ENCODE data around the gene ERCC1.

ERCC1 gene

DNA sequence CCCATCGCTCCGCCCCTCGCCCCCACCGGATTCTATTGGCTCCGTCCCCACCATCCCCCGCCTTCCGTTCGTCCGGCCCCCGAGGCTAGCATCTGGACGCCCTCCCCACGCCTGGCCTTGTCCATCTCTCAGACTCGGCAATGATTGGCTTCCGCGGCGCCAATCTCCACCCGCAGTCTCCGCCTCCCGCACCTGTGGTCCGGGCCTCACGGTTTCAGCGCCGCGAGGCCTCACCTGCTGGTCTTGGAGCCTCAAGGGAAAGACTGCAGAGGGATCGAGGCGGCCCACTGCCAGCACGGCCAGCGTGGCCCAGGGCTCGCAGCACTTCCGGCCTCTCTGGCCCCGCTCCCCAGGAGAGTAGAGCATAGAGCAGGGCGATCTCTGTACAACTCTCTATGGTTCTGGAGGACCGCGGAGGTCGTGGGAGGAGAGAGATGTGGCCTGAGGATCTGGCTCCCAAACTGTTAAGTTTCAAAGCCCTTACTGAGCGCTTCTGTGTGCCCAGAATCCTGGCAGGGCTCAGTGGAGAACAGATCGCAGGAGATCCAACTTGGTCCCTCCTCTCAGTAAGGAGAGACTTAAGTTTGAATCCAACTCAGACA is at the start of gene ERCC1:
Gene ERCC1 (minus strand): TSS at position 329 of the 602 bp plus-strand sequence. CDS start 543 bp downstream, outside the sequence.
- peak; percentile 82 for DNase-seq

DNA sequence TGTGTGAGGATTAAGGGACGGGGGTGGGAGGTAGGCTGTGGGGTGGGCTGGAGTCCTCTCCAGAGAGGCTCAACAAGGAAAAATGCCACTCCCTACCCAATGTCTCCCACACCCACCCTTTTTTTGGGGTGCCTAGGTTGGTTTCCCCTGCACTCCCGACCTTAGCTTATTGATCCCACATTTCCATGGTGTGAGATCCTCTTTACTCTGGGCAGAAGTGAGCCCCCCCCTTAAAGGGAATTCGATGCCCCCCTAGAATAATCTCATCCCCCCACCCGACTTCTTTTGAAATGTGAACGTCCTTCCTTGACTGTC is 49.6 kb upstream of the ERCC1 start:
- DNase-seq = no peak

DNA sequence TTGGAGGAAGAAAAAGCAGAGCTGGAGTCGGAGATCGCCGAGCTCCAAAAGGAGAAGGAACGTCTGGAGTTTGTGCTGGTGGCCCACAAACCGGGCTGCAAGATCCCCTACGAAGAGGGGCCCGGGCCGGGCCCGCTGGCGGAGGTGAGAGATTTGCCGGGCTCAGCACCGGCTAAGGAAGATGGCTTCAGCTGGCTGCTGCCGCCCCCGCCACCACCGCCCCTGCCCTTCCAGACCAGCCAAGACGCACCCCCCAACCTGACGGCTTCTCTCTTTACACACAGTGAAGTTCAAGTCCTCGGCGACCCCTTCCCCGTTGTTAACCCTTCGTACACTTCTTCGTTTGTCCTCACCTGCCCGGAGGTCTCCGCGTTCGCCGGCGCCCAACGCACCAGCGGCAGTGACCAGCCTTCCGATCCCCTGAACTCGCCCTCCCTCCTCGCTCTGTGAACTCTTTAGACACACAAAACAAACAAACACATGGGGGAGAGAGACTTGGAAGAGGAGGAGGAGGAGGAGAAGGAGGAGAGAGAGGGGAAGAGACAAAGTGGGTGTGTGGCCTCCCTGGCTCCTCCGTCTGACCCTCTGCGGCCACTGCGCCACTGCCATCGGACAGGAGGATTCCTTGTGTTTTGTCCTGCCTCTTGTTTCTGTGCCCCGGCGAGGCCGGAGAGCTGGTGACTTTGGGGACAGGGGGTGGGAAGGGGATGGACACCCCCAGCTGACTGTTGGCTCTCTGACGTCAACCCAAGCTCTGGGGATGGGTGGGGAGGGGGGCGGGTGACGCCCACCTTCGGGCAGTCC is 49.0 kb upstream of the ERCC1 start:
- DNase-seq = peak; percentile 19

DNA sequence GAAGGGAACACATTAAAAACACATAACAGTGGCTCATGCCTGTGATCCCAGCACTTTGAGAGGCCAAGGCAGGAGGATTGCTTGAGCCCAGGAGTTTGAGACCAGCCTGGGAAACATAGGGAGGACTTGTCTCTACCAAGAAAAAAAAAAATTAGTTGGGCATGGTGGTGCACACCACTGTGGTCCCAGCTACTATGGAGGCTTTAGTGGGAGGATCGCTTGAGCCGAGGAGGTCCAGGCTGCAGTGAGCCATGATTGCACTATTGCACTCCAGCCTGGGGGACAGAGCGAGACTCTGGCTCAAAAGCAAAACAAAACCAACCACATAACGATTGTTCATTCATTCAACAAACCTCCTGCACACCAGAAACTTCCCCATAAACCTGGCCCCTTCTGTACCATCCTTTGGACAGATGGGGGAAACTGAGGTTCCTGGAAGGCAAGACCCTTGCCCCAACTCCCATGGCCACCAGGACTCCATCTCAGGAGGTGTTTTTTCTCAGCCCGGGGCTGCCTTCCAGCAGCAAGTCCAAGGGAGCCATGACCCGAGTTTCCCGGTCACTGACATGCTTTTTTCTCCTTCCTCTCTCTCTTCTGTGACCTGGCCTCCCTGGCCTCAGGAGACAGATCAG is 48.3 kb upstream of the ERCC1 start:
- no peak for DNase-seq

DNA sequence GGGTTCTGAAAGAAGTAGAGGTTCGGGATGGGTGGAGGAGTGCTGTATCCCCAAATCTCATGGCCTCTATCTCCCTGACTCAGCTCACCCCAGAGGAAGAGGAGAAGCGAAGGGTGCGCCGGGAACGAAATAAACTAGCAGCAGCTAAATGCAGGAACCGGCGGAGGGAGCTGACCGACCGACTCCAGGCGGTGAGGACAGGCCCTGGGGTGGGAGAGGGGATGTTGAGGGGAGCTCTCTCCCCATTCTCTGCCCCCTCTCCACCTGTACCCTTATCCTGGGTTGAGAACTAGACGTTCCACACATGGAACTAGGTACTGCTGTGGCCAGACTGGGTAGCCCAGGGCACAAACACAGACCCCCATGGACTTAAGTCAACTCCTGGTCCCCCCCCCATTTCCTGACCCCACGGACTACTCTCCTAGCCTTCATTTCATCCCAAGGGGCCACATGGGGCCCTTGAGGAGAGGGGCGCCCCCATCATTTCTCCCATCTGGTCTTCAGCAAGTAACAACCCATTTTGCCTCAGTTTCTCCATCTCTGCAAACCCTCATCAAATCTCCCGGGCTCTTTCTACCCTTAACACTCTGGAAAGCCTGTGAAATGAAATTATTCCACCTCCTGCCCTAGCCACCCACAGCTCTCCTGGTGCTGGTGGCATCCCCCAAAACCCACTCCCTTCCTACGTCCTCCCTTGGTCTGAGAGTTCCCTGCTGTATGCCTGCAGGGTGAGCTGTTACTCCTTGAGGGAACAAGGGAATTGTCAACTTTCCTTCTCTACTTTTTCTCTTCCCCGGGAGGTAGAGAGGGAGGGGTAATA is 47.6 kb upstream of the ERCC1 start:
- DNase-seq = no peak

DNA sequence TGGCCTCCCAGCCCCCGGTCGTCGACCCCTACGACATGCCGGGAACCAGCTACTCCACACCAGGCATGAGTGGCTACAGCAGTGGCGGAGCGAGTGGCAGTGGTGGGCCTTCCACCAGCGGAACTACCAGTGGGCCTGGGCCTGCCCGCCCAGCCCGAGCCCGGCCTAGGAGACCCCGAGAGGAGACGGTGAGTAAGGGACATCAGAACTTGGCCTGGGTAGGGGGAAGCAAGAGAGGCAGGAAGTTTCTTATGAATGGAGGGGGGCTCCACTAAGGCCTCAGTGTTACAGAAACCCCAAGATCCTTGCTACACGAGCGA is 47.0 kb upstream of the ERCC1 start:
- DNase-seq = no peak

DNA sequence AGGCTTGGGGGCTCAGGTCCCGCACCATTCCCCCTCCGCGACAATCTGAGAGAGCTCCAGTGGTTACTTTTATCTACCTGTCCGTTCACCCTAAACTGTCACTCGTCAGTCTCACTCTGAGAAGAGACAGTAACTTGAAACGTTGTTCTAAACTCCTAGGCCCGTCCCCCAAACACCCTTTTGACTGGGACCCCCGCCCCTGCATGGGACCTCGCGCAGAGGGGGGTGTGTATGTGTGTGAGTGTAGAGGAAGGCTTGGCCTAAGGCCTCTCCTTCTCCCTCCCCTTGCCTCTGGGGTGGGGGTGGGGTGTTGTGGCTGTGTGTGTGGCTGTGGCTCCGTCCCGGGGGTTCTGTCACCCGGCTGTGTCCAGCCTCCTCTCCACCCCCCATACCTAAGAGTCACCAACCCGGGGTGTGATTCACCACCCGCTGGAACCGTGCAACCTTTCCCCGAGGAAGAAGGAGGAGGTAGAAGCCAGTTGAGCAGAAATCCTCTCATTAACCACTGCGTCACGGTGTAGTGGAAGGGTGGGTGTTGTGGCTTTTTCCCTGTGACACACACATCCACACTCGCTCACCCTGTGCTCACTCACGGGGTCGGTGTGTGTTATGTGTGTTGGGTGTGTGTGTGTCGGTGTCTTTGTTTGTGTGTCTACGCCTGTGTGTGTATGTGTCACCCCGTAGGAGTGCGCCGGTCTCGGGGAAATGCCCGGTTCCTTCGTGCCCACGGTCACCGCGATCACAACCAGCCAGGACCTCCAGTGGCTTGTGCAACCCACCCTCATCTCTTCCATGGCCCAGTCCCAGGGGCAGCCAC is 46.4 kb upstream of the ERCC1 start:
- DNase-seq = peak; percentile 46

DNA sequence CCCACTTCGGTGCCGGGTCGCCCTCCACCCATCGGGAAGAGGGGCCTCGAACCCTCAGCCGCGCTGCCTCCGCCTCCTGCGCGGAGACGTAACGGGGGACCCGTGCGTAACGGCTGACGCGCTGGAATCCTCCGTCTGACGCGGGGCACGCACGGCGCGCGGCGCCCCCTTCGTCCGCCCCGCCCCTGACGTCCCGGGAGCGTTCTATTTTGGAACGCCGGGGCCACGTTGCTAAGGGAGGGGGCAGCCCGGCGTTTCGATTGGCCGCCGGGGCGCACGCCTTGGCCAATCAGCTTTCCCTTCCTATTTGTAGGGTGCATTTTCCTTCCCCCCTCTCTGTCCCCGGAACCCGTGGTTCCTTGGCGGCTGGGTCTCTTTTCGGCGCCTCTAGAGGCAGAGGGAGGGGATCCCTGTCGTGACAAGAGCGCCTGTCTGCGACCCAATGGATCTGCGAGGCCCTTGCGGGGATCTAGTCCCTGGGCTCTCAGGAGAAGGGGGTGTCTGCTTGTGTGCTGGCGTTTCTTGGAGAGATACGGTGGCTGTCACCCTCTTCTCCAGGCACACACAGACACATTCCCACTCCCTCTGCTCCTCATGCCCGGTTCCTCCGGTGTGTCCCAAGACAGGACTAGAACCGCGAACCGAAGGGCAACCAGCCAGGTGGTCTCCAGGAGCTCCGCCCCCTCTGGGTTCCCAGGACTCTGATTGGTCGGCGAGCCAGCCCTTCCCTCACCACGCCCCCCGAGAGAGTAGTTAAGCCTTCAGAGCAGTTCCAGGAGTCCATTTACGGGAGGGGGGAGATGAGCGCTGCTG is 45.6 kb upstream of the ERCC1 start:
- DNase-seq = peak; percentile 93

DNA sequence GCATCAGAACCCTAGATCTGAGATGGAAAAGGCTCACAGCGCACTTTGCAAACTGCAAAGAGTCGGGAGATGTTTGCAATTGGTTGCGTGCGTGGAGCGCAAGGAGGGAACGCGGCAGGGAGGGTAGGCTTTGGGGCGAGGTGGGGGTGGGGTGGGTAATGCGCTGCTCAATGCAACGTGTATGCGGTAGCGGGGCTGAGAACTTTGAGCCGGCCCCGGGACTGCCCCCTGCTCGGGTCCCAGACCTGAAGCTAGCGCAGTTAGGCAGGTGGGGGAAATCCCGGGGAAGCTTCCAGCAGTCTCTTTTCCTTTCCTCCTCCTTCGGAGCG is 45.0 kb upstream of the ERCC1 start:
- no peak for DNase-seq

DNA sequence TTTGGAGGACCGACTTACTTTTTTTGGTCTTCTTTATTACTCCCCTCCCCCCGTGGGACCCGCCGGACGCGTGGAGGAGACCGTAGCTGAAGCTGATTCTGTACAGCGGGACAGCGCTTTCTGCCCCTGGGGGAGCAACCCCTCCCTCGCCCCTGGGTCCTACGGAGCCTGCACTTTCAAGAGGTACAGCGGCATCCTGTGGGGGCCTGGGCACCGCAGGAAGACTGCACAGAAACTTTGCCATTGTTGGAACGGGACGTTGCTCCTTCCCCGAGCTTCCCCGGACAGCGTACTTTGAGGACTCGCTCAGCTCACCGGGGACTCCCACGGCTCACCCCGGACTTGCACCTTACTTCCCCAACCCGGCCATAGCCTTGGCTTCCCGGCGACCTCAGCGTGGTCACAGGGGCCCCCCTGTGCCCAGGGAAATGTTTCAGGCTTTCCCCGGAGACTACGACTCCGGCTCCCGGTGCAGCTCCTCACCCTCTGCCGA is 44.5 kb upstream of the ERCC1 start:
- peak; percentile 53 for DNase-seq

DNA sequence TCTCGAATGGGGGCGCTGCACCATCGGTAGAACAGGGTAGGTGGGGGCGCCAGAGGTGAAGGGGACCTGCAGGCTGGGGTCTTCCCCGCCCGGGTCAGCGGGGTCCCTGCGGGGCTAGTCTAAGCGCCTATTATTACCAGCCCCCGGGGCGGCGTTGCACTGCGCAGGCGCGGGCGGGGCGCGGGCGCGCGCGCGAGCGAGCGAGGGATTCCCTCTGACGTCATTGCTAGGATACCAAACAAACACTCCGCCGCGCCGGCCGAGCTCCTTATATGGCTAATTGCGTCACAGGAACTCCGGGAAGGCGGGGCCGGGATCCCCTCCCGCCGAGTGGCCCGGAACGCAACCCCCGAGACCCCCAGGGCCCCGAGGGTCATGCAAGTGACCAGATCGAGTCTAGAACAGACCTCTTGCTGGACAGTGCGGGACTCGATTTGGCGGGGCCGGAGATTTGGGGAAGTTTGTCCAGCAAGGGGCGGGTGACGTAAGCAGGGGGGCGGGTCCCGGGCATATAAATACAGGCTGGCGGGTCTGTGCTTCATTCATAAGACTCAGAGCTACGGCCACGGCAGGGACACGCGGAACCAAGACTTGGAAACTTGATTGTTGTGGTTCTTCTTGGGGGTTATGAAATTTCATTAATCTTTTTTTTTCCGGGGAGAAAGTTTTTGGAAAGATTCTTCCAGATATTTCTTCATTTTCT is 43.9 kb upstream of the ERCC1 start, which contains the start of gene FOSB:
Gene FOSB (plus strand): TSS at position 541 of the 703 bp plus-strand sequence. CDS start 591 bp downstream, outside the sequence.
- peak; percentile 93 for DNase-seq

DNA sequence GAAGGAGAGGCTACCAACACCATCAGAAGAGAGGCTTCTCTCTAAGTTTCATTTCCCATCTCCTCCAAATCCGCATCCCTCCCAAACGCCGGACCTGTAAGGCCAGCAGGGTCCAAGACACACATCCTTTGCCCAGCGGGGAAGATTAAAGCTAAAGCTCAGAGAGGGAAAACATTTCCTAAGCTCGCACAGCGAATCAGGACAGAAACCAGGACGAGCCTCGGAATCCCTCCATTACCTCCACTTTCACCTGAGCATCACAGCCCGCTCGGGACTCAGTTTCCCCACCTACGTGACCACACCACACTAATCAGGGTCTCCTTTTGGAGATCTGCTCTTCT is 43.4 kb upstream of the ERCC1 start:
- DNase-seq = no peak

DNA sequence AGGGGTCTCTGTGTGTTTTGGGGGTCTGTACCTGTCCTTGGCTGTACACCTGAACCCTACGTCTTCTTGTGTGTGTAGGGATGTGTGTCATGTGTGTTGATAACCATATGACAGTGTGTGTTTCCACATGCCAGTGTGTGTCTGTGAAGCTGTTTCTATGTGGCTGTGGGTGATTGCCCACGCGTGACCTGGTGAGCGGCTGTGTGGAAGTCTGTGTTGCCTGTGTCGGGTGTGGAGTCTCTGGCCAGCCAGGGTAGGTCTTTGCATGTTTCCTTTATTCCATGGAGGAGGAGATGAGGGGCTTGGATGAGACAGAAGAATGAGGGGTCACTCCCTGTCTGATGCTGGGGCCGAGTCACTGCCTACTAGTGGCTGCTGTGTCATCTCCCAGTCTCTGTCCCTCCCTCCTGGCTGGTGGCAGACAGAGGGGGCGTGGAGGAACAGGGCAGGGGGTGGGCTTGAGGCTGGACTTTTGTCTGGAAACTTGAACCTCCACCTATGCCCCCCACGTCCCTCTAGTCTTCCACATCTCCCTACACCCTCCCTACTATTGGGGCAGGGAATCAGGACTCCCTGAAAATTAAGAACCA is 41.2 kb upstream of the ERCC1 start:
- no peak for DNase-seq

DNA sequence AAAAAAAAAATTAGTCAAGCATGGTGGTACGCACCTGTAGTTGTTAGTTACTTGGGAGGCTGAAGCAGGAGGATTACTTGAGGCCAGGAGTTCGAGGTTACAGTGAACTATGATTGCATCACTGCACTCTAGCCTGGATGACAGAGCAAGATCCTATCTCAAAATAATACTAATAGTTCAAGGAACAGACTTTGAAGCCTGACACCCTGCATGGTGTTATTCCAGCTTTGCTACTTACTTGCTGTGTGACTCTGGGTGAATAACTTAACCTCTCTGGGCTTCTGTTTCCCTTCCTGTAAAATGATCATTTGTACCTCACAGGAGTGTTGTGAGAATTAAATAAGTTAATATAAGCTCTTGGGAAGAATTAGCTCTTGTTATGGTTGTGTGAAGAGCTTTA is 40.6 kb upstream of the ERCC1 start:
- DNase-seq = no peak

DNA sequence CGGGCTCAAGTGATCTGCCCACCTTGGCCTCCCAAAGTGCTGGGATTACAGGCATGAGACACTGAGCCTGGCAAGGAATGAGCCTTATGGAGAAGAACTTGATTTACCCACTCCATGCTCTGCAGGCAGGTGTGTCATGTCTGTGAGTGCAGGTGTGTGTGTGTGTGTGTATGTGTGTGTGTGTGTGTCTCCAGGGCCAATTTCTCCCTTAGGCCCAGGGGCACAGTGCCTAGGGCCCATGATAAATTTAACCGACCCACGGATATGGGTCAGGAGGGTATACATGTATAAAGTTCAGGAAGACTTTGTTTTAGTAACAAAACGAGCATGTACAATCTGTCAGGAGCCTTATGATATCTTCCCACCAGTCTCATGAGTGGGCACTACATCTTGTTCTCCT is 39.5 kb upstream of the ERCC1 start:
- DNase-seq = no peak

DNA sequence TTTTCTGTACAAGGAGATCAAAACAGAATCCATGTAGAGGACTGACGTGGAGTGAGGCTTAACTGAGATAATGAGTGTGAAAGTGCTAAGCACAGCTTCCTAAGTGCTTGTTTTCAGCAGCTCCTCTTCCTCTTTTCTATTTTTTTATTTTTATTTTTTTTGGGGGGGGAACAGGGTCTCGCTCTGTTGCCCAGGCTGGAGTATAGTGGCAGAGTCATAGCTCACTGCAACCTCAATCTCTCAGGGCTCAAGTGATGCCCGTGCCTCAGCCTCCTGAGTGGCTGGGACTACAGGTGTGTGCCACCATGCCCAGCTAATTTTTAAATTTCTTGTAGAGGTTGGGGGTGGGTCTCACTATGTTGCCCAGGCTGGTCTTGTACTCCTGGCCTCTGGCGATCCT is 38.5 kb upstream of the ERCC1 start:
- DNase-seq = no peak

DNA sequence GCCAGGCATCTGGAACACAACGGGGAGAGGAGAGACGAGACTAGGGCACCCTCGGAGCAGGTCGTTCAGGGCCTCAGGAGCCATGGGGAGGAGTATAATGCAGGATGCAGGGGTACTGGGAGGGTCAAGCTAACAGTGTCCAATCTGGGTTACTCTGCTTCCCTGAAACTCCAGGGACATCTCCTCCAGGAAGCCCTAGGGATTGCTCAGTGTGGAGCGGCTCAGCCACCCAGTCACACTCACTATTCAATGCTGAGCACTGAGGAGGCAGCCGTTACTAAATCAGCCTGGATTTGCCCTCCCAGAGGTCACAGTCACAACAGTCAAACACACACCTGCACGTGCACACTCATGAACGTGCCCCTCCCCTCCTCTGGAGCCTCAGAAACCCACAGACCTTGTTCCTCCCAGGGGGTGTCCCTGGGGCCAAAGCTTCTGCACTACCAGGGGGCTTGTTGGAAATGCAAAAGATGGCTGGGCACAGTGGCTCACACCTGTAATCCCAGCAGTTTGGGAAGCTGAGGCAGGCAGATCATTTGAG is 37.2 kb upstream of the ERCC1 start:
- no peak for DNase-seq

DNA sequence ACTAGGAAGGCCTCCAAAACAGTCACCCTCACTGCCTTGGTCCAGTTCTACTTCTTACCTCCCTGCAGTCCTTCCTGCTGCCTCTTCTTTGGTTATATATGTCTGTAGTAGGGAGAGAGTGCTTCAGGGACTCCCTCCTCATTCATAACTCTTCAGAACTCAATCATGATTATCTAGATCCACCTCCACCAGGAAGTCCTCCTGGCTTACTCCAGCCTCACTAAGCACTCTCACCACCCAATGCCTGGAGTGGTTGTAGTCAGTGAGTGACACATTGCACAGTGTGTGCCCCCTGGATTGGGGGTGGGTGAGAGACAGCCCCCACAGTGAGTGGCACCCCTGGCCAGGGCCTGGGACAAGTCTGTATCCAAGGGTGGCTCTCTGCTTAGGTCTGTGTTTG is 34.1 kb upstream of the ERCC1 start:
- no peak for DNase-seq

DNA sequence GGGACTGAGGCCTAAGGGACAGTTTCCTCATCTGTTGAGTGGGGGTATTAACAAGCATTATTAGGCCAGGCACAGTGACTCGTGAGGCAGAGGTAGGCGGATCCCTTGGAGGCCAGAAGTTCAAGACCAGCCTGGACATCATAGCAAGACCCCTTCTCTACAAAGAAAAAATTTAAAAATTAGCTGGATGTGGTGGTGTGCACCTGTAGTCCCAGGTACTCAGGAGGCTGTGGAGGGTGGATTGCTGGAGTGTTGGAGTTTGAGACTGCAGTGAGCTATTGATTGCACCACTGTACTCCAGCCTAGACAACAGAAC is 32.7 kb upstream of the ERCC1 start:
- no peak for DNase-seq

DNA sequence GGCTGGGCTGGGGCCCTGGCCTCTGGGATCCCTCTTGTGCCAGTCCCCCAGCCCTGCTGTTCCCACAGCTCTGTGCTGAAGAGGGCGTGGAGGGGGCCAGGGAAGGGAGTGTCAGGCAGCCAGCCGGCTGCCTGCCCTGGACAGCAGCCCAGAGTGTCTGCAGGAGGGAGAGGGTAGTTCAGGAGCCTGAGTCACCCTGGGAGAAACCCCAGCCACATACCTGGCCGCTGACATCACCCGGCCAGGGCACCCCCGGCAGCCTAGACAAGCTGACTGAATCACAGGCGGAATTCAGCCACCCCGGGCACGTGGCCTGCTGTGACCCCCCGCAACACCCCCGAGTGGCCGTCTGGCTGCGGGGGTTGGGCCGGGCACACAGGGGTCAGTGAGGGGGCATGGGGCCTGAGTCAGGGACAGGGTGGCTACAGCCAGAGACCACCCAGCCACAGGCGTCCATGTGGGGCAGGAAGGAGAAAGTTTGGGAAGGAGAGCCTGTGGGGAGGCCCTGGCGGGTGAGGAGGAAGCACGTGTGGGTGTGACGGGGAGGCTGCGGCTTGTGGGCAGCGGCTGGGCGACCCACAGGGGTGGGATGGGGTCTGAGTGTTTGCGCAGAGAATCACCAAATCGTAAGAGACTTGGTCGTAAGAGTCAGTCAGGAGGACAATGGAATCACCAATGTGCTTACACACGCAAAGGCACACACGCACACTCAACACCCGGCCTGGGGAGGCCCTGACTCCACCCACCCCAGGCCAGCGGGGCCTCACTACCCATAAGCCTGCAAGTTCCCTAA is 32.2 kb upstream of the ERCC1 start:
- DNase-seq = peak; percentile 70

All from activated naive CD4-positive, alpha-beta T cell treated with Interleukin-2 at 50 U/mL for 16 hours (primary cell).